Articular chondrocyte of knee joint (primary cell): Measurements from ENCODE around the gene SMIM43. TPM values are rescaled to one million over a fixed set of nuclear protein-coding genes. Genes with fewer than 3 reads are reported as not detected.

Source experiments
- total RNA-seq: library from RNA; depleted of rRNA; stranded (reverse); fragments of >200 nt; gene quantifications from 2 replicates; pipeline ENCODE4 v1.2.3, GENCODE V29; 2012

The SMIM43 gene
- total RNA-seq: 0.32 and 0.78 TPM in 2 replicates

DNA sequence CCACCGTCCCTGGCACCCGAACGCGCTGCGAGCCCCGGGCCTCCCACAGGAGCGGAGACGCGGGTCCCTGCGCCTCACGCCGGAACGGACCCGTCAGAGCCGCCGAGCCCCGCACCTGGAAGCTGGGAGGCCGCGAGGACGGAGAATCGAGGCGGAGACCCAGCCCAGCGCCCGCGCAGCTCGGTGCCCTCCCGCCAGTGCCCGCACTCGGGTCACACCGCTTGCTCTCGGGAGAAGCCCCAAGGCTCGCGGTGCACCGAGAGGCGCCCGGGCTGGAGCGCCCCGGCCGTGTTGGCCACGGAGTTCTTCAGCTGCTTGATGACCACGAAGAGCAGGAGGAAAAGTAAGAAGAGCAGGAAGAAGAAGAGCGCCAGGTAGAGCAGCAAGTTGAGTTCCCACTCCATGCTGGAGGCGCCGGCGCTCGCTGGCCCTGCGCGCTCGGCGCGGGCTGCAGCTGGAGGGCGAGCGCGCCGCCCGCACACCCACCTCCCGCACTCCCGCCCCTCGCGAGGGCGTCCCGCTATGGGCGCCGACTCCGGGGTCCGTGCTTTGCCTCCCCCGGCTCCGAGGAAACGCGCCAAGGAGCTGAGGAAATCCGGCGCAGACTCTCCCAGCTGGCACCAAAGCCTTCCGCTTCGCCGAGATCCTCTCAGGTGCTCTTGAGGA lies at the start of gene SMIM43:
Gene SMIM43, minus strand, starts transcription at position 463 of the 666 bp plus-strand sequence. Its CDS starts 59 bp downstream, at position 404.

GRCh38 chr4:121800961-121801714 lies 36.2 kb upstream of the SMIM43 start, which contains the start of gene EXOSC9:
Gene EXOSC9 (plus strand): TSS chr4:121801323. CDS start chr4:121801425, 102 bp downstream.

Other genes starting within 250 kb of the SMIM43 start
- 1,150 and 1,477 TPM in 2 replicates for gene ANXA5, start 68.2 kb downstream of the SMIM43 start, total RNA-seq
- gene EXOSC9, start 36.2 kb upstream of the SMIM43 start, total RNA-seq: 36.5 and 38.7 TPM in 2 replicates
- 26.4 and 40.1 TPM in 2 replicates for gene CCNA2, start 58.7 kb upstream of the SMIM43 start, total RNA-seq
- 23.4 and 24.2 TPM in 2 replicates for gene BBS7, start 105.3 kb upstream of the SMIM43 start, total RNA-seq
- 0.11 and 0.13 TPM in 2 replicates for gene TRPC3, start 186.9 kb upstream of the SMIM43 start, total RNA-seq